Measurements from ENCODE around the gene TNIP2.

Gene TNIP2

GRCh38 chr4:2755821-2756690 is at the start of gene TNIP2:
Gene TNIP2 (minus strand): TSS chr4:2756336. CDS start chr4:2756289, 47 bp downstream.
- peak; percentile 78 for DNase-seq

- DNase-seq: no peak
Observed at GRCh38 chr4:2804973-2805501, 48.9 kb upstream of the TNIP2 start.

GRCh38 chr4:2804449-2804972 is 48.4 kb upstream of the TNIP2 start:
- no peak for DNase-seq

- DNase-seq: no peak
Observed at GRCh38 chr4:2803624-2804448, 47.7 kb upstream of the TNIP2 start.

- no peak for DNase-seq
Observed at GRCh38 chr4:2802618-2803531, 46.7 kb upstream of the TNIP2 start.

GRCh38 chr4:2800691-2801596 is 44.8 kb upstream of the TNIP2 start:
- peak; percentile 78 for DNase-seq

- DNase-seq: no peak
Observed at GRCh38 chr4:2799971-2800690, 44.0 kb upstream of the TNIP2 start.

- no peak for DNase-seq
Observed at GRCh38 chr4:2799224-2799911, 43.2 kb upstream of the TNIP2 start.

GRCh38 chr4:2798399-2799223 is 42.5 kb upstream of the TNIP2 start:
- DNase-seq: no peak

- DNase-seq: no peak
Observed at GRCh38 chr4:2797545-2798305, 41.6 kb upstream of the TNIP2 start.

GRCh38 chr4:2796849-2797544 is 40.9 kb upstream of the TNIP2 start:
- no peak for DNase-seq

GRCh38 chr4:2795893-2796848 is 40.0 kb upstream of the TNIP2 start:
- no peak for DNase-seq

GRCh38 chr4:2795300-2795892 is 39.3 kb upstream of the TNIP2 start:
- DNase-seq: no peak

- peak; percentile 78 for DNase-seq
Observed at GRCh38 chr4:2794486-2795299, 38.6 kb upstream of the TNIP2 start.

Data from fibroblast of upper back skin (primary cell).